ENCODE results near the gene KCNJ11. TPM values are rescaled to one million over a fixed set of nuclear protein-coding genes. Genes with fewer than 3 reads are reported as not detected.

Gene KCNJ11
- total RNA-seq, 1 donor from 2014 or later: 1.9 TPM

GRCh38 chr11:17407575-17407974 lies 19.1 kb upstream of the KCNJ11 start:
- no peak overlapping the region for H3K27ac ChIP-seq
- no peak overlapping the region for H3K9ac ChIP-seq
- Mint-ChIP-seq H3K9me3 (no peaks in the 10 kb centered on the region), H3K36me3 (no peaks in the 10 kb centered on the region), H3K4me3 (no peak overlapping the region), H3K4me1 (peaks cover 3% of the 10 kb centered on the region), H3K27me3 (ENCODE audit: insufficient read depth, low read depth) (peaks cover 11% of the 10 kb centered on the region), H3K27ac (peak overlapping the region; percentile 74)
- H3K79me2 ChIP-seq (ENCODE audit: low read depth): no peaks in the 10 kb centered on the region
- H3K36me3 ChIP-seq: no peaks in the 10 kb centered on the region
- TF ChIP-seq EZH2phosphoT487 (IDR thresholded peaks at IDR 0.05): no peak
- TF ChIP-seq EZH2 (IDR thresholded peaks at IDR 0.05): no peak
- no peak for TF ChIP-seq CTCF (IDR thresholded peaks at IDR 0.05)
- no peak overlapping the region for H3K4me3 ChIP-seq
- H3K9me3 ChIP-seq (ENCODE audit: low read depth): no peaks in the 10 kb centered on the region
- peaks cover 10% of the 10 kb centered on the region for H3K4me1 ChIP-seq
- no peak overlapping the region for H2AFZ ChIP-seq (replicated peaks)
- no peak for DNase-seq (ENCODE audit: low spot score)
- no peaks in the 10 kb centered on the region for H4K20me1 ChIP-seq (ENCODE audit: low read depth)
- H3K27me3 ChIP-seq: no peaks in the 10 kb centered on the region
- H3F3A ChIP-seq (ENCODE audit: low read depth): peaks cover 3% of the 10 kb centered on the region
- no peak overlapping the region for H3K4me2 ChIP-seq

GRCh38 chr11:17406818-17407149 lies 18.3 kb upstream of the KCNJ11 start:
- no peaks in the 10 kb centered on the region for H3K9me3 Mint-ChIP-seq
- TF ChIP-seq EZH2 (IDR thresholded peaks at IDR 0.05) (no peak), EZH2phosphoT487 (IDR thresholded peaks at IDR 0.05) (no peak), CTCF (IDR thresholded peaks at IDR 0.05) (no peak)
- H3K9ac ChIP-seq: no peak overlapping the region

GRCh38 chr11:17406082-17406817 lies 17.8 kb upstream of the KCNJ11 start:
- Histone ChIP-seq H2AFZ (replicated peaks) (peak overlapping the region; percentile 80), H3K4me1 (peaks cover 6% of the 10 kb centered on the region), H3F3A (ENCODE audit: low read depth) (peaks cover under 1% of the 10 kb centered on the region), H3K36me3 (no peaks in the 10 kb centered on the region), H3K27ac (no peak overlapping the region), H3K9ac (no peak overlapping the region), H3K27me3 (no peaks in the 10 kb centered on the region), H4K20me1 (ENCODE audit: low read depth) (no peaks in the 10 kb centered on the region), H3K9me3 (ENCODE audit: low read depth) (no peaks in the 10 kb centered on the region), H3K4me3 (no peak overlapping the region), H3K4me2 (no peak overlapping the region), H3K79me2 (ENCODE audit: low read depth) (no peaks in the 10 kb centered on the region)
- Mint-ChIP-seq H3K4me3 (no peak overlapping the region), H3K27me3 (ENCODE audit: insufficient read depth, low read depth) (peaks cover 6% of the 10 kb centered on the region), H3K36me3 (no peaks in the 10 kb centered on the region), H3K9me3 (no peaks in the 10 kb centered on the region), H3K27ac (no peak overlapping the region), H3K4me1 (no peaks in the 10 kb centered on the region)
- no peak for DNase-seq (ENCODE audit: low spot score)
- no peak for TF ChIP-seq EZH2 (IDR thresholded peaks at IDR 0.05)
- TF ChIP-seq CTCF (IDR thresholded peaks at IDR 0.05): no peak
- no peak for TF ChIP-seq EZH2phosphoT487 (IDR thresholded peaks at IDR 0.05)

More at GRCh38 chr11:17406818-17407149, 18.3 kb upstream of the KCNJ11 start:
- Histone ChIP-seq H3K79me2 (ENCODE audit: low read depth) (no peaks in the 10 kb centered on the region), H3K4me3 (no peak overlapping the region), H3K4me1 (peaks cover 6% of the 10 kb centered on the region), H3K27ac (no peak overlapping the region), H3K36me3 (no peaks in the 10 kb centered on the region), H3K27me3 (no peaks in the 10 kb centered on the region), H4K20me1 (ENCODE audit: low read depth) (no peaks in the 10 kb centered on the region), H2AFZ (replicated peaks) (no peak overlapping the region), H3F3A (ENCODE audit: low read depth) (peaks cover 3% of the 10 kb centered on the region), H3K4me2 (no peak overlapping the region), H3K9me3 (ENCODE audit: low read depth) (no peaks in the 10 kb centered on the region)
- DNase-seq (ENCODE audit: low spot score): no peak
- H3K36me3 Mint-ChIP-seq: no peaks in the 10 kb centered on the region
- no peak overlapping the region for H3K4me3 Mint-ChIP-seq
- no peaks in the 10 kb centered on the region for H3K4me1 Mint-ChIP-seq
- no peak overlapping the region for H3K27ac Mint-ChIP-seq
- H3K27me3 Mint-ChIP-seq (ENCODE audit: insufficient read depth, low read depth): peaks cover 11% of the 10 kb centered on the region

Data from neural progenitor cell (in vitro differentiated cells).